Pancreas (tissue), 10 donors: ENCODE data around the gene MISP. TPM values are rescaled to one million over a fixed set of nuclear protein-coding genes. Genes with fewer than 3 reads are reported as not detected.

Source experiments
- ATAC-seq, 4 donors: fragments of 200-7000 bp; cut with Tn5 transposase; one replicate each; pipeline versions ENCODE4 v1.8.0 to v1.9.1; 2020; ENCODE audit warnings: mild to moderate bottlenecking in 4 of 4, moderate library complexity in 4 of 4
- DNase-seq, 6 donors: peaks; one replicate each; pipeline ENCODE4 v3.0.0-alpha.2; 2020
- FAIRE-seq: peaks from 2 replicates; lab custom pipeline; 2012; peaks lifted over from hg19 to GRCh38; lab: Jason Lieb, UNC
- H3K27ac ChIP-seq, 4 donors: fragments of 200-600 bp; sonication (generic); 1 replicate in 3 of 4; 2 replicates in 1 of 4; pipeline versions ENCODE4 v1.5.0 to v1.8.0; 2020
- H3K27me3 ChIP-seq, 4 donors: fragments of 200-600 bp; one replicate each; pipeline ENCODE4 v1.8.0; 2021
- H3K36me3 ChIP-seq, 3 donors: fragments of 200-600 bp; sonication (generic) in 1 of 3; one replicate each; pipeline versions ENCODE4 v1.5.0 to v1.8.0; 2020 to 2021
- H3K4me1 ChIP-seq, 3 donors: fragments of 200-600 bp; one replicate each; pipeline ENCODE4 v1.8.0; 2021
- H3K4me3 ChIP-seq, 4 donors: fragments of 200-600 bp; sonication (generic) in 2 of 4; one replicate each; pipeline versions ENCODE4 v1.5.0 to v1.8.0; 2020 to 2021
- H3K9me3 ChIP-seq, 4 donors: fragments of 200-600 bp; one replicate each; pipeline ENCODE4 v1.8.0; 2021
- WGBS, 2 donors: extraction: QIAGEN DNeasy Blood & Tissue Kit; methylation state at CpG; one replicate each; pipeline ENCODE4 v1.1.7; 2013; 5-methylcytosine and 5-hydroxymethylcytosine counted together
- intact Hi-C, 3 donors: fragments of 100-400 bp; cut with DNase I; formaldehyde crosslinking; loops; one replicate each; pipeline versions ENCODE4 v1.11.1 to v1.14.2; 2022
- polyA plus RNA-seq, 2 donors: library from polyadenylated mRNA; stranded (reverse); fragments of 200-250 nt; gene quantifications; one replicate each; pipeline ENCODE4 v1.2.3, GENCODE V29; 2013
- total RNA-seq, 6 donors: library from RNA; stranded (reverse); fragmentation: NEBNext Ultra II Directional in 4 of 6; extraction: Animal tissue kit (Norgen Biotek cat#: 25700) in 4 of 6; gene quantifications; one replicate each; pipeline versions ENCODE4 v1.2.1 to v1.2.4, GENCODE V29; 2021 to 2023
- TF ChIP-seq, protein P1 (sequence below), 4 donors: fragments of 200-600 bp; sonication (generic) in 3 of 4; IDR thresholded peaks; one replicate each; pipeline versions ENCODE4 v1.5.0 to v1.8.0; 2021; ENCODE audit warnings: antibody characterized with exemption in 4 of 4
- donor health status: healthy with polysubstance abuse.
- donor health status: DM: no; HTN: no; CAD: no; lungs with moderate emphysema.
- donor health status: DM: no; HTN: no; CAD: no.
- donor health status: control.
- donor health status: control.
- donor health status: Bipolar disorder and iron deficiency.
- donor health status: DM: yes; HTN: yes; CAD: no.
- donor health status: DM: no; HTN: no; CAD: no.
- donor health status: DM: no; HTN: no; CAD: no.
- donor health status: DM: yes; HTN: yes; CAD: no.

The MISP gene
- total and polyA plus RNA-seq, 8 donors, result 0.63 to 7.5 (median 1.3) TPM

DNA sequence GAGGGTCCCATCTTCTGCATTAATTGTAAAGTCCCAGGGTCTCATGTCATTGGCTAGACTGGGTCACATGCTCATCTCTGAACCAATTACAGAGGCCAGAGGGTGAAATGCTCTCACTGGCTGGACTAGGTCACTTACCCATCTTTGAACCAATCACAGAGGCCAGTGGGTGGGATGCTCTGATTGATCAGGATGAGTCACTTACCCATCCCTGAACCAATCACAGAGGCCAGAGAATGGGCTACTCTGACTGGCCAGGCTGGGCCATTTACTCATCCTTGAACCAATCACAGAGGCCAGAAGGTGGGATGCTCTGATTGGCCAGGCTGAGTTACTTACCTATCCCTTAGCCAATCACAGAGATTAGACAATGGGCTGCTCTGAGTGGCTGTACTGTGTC, 5.3 kb downstream of the MISP start:
- Histone ChIP-seq H3K9me3 (no peaks in the 10 kb centered on the region), H3K27me3 (no peaks in the 10 kb centered on the region), H3K4me1 (no peaks in the 10 kb centered on the region), H3K4me3 (no peak overlapping the region), H3K27ac (no peak overlapping the region), H3K36me3 (no peaks in the 10 kb centered on the region)
- DNase-seq, result no peak
- TF ChIP-seq, protein P1, sequence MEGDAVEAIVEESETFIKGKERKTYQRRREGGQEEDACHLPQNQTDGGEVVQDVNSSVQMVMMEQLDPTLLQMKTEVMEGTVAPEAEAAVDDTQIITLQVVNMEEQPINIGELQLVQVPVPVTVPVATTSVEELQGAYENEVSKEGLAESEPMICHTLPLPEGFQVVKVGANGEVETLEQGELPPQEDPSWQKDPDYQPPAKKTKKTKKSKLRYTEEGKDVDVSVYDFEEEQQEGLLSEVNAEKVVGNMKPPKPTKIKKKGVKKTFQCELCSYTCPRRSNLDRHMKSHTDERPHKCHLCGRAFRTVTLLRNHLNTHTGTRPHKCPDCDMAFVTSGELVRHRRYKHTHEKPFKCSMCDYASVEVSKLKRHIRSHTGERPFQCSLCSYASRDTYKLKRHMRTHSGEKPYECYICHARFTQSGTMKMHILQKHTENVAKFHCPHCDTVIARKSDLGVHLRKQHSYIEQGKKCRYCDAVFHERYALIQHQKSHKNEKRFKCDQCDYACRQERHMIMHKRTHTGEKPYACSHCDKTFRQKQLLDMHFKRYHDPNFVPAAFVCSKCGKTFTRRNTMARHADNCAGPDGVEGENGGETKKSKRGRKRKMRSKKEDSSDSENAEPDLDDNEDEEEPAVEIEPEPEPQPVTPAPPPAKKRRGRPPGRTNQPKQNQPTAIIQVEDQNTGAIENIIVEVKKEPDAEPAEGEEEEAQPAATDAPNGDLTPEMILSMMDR (IDR thresholded peaks at IDR 0.05), result no peak
- ATAC-seq, result no peak
- intact Hi-C loops, result no loop called here
- no peak for FAIRE-seq

- WGBS, 2 donors, result 81 to 92% methylated on average over 36 of the region's 36 CpGs
Measured at GRCh38 chr19:756821-757688, 6.1 kb downstream of the MISP start.

DNA sequence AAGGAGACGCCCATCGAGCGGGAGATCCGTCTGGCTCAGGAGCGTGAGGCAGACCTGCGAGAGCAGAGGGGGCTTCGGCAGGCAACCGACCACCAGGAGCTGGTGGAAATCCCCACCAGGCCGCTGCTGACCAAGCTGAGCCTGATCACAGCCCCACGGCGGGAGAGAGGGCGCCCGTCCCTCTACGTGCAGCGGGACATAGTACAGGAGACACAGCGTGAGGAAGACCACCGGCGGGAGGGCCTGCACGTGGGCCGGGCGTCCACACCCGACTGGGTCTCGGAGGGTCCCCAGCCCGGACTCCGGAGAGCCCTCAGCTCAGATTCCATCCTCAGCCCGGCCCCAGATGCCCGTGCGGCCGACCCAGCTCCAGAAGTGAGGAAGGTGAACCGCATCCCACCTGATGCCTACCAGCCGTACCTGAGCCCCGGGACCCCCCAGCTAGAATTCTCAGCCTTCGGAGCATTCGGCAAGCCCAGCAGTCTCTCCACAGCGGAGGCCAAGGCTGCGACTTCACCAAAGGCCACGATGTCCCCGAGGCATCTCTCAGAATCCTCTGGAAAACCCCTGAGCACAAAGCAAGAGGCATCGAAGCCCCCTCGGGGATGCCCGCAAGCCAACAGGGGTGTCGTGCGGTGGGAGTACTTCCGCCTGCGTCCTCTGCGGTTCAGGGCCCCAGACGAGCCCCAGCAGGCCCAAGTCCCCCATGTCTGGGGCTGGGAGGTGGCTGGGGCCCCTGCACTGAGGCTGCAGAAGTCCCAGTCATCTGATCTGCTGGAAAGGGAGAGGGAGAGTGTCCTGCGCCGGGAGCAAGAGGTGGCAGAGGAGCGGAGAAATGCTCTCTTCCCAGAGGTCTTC, 7.1 kb downstream of the MISP start:
- no peak overlapping the region for H3K27ac ChIP-seq
- ATAC-seq (no peak), FAIRE-seq (no peak), DNase-seq (peak in 1 of 6 donors; percentile 72)
- TF ChIP-seq, protein P1 (IDR thresholded peaks at IDR 0.05), result no peak
- no peaks in the 10 kb centered on the region for H3K36me3 ChIP-seq
- no peaks in the 10 kb centered on the region for H3K27me3 ChIP-seq
- no peaks in the 10 kb centered on the region for H3K9me3 ChIP-seq
- 92 to 95% methylated on average over 47 to 50 of the region's 50 CpGs for WGBS, 2 donors
- no peak overlapping the region for H3K4me3 ChIP-seq
- intact Hi-C loops, result no loop called here
- H3K4me1 ChIP-seq, result no peaks in the 10 kb centered on the region

More at GRCh38 chr19:756821-757688, 6.1 kb downstream of the MISP start:
- DNase-seq, result peak in 2 of 6 donors; percentile 30 to 56
- no peak for FAIRE-seq
- Histone ChIP-seq H3K4me3 (no peak overlapping the region), H3K27ac (no peak overlapping the region), H3K36me3 (no peaks in the 10 kb centered on the region), H3K27me3 (no peaks in the 10 kb centered on the region), H3K4me1 (no peaks in the 10 kb centered on the region), H3K9me3 (no peaks in the 10 kb centered on the region)
- intact Hi-C loops, result no loop called here
- no peak for ATAC-seq
- TF ChIP-seq, protein P1 (IDR thresholded peaks at IDR 0.05), result no peak

- intact Hi-C loops, result loop anchor here in 1 of 3 donors (10.0 kb wide), 1 partner anchor 222 kb away; the partner anchor contains the start of gene WDR18
- 93% methylated on average over 10 of the region's 10 CpGs for WGBS, 2 donors
- H3K36me3 ChIP-seq, result no peaks in the 10 kb centered on the region
- H3K27ac ChIP-seq, result no peak overlapping the region
- no peaks in the 10 kb centered on the region for H3K9me3 ChIP-seq
- FAIRE-seq (no peak), ATAC-seq (no peak), DNase-seq (no peak)
- TF ChIP-seq, protein P1 (IDR thresholded peaks at IDR 0.05), result no peak
- no peaks in the 10 kb centered on the region for H3K4me1 ChIP-seq
- no peaks in the 10 kb centered on the region for H3K27me3 ChIP-seq
- H3K4me3 ChIP-seq, result no peak overlapping the region
Measured at GRCh38 chr19:763181-763580, 12.3 kb downstream of the MISP start.
